C4-2B (cell line): ENCODE data around the gene RNF5.

Experiments used
- CTCF ChIP-seq: fragments of 450-650 bp; conservative IDR thresholded peaks from 2 replicates; pipeline ENCODE4 v1.5.1; 2017; ENCODE audit warnings: mild to moderate bottlenecking
- ZFX ChIP-seq: fragments of 450-650 bp; IDR thresholded peaks from 2 replicates; pipeline ENCODE4 v1.6.1; 2017

DNA sequence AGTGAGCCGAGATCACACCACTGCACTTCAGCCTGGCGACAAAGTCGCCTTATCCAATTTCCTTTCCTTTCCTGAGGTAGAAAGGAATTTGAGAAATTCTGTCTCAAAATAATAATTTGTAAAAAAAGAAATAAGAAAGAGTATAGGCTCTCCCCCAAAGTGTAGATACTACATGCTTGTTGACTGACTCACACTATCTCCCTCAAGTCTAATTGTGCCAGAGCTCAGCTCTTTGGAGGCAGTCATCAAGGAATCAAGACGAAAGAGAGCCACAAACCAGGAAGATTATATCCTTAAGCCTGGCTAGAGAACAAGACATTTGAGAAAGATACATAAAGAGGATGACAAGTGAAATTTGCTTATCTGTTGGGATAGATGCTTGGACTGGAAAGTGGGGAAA is 44.4 kb upstream of the RNF5 start:
- TF ChIP-seq CTCF: no peak
- TF ChIP-seq ZFX: no peak
